GM12891 (cell line): ENCODE data around the gene SCAPER.
"Not testable (repeated sequence)": the region's sequence is repeated elsewhere in the genome, so short reads cannot be mapped to it uniquely, and the experiment has no call there.

Experiments
- DNase-seq: peaks from one replicate; pipeline ENCODE4 v3.0.0; 2011; ENCODE audit warnings: low spot score; ENCODE audit not compliant: insufficient read length
- FAIRE-seq: peaks from 2 replicates; lab custom pipeline; 2011; peaks lifted over from hg19 to GRCh38; lab: Jason Lieb, UNC
- PAX5 ChIP-seq: IDR thresholded peaks from 2 replicates; pipeline ENCODE4 v1.6.1; 2011; ENCODE audit warnings: low read length, moderate library complexity, mild to moderate bottlenecking; ENCODE audit not compliant: insufficient read depth, severe bottlenecking
- POLR2A ChIP-seq: IDR thresholded peaks from 2 replicates; pipeline ENCODE4 v1.6.1; 2011; ENCODE audit warnings: low read depth, low read length, control low read depth
- POLR2AphosphoS5 ChIP-seq: IDR thresholded peaks from 2 replicates; pipeline ENCODE4 v1.6.1; 2011; ENCODE audit warnings: low read depth, low read length, control low read depth
- POU2F2 ChIP-seq: IDR thresholded peaks from 2 replicates; pipeline ENCODE4 v1.6.1; 2011; ENCODE audit warnings: low read depth, mild to moderate bottlenecking, control low read depth, low read length, moderate library complexity
- SPI1 ChIP-seq: IDR thresholded peaks from 2 replicates; pipeline ENCODE4 v1.6.1; 2011; ENCODE audit warnings: low read depth, low read length, control low read depth
- TAF1 ChIP-seq: IDR thresholded peaks from 2 replicates; pipeline ENCODE4 v1.6.1; 2011; ENCODE audit warnings: low read depth, low read length, control low read depth

Gene SCAPER

DNA sequence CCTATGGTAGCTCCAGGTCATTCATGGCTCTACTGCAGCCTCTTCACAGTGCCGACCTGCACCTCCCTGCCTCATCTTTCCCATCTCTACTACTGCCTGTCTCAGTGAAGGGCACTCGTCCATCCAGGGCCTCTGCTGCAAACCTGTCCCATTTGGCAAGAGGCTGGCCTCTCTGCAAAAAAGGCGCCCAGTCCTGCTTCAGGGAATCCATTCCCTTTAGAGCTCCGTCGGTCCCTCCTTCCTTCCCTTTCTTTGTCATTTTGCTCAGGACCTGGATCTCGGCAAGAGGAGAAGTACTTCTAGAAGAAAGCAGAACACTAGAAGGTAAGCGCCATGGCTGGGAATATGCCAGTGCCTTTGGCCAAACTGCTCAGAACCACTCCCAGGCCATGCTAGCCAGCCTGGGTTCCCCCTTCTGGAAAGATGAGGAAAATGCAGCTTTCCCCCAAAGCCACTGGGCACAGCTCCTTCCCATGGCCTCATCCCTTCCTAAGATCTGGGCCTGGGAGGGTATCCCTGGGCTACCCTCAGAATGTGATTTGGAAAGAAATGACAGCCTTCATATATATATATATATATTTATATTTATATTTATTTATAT lies 575.0 kb downstream of the SCAPER start:
- no peak for FAIRE-seq
- no peak for DNase-seq
- TF ChIP-seq POLR2A (no peak), SPI1 (no peak), TAF1 (no peak), POLR2AphosphoS5 (no peak)

DNA sequence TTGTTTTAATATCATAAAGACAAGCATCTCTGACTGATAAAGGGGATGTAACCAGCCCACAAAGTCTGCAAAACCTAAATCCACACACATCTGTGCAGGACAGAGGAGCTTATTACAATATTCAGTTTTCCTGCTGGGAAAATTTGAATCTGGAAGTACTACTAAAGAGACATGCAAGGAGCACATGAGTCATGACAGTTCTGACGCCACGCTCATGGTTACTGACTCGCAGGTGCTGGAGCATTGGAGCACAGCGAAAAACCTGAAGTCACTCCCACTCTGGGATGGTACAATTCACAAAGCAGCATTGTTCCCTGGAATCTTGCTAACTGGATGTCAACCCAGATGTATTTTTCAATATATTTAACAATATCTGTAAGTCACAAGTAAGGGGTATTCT lies 576.2 kb downstream of the SCAPER start:
- FAIRE-seq (no peak), DNase-seq (no peak)
- TF ChIP-seq SPI1 (no peak), POLR2AphosphoS5 (no peak), POU2F2 (no peak), TAF1 (no peak), PAX5 (no peak), POLR2A (no peak)

DNA sequence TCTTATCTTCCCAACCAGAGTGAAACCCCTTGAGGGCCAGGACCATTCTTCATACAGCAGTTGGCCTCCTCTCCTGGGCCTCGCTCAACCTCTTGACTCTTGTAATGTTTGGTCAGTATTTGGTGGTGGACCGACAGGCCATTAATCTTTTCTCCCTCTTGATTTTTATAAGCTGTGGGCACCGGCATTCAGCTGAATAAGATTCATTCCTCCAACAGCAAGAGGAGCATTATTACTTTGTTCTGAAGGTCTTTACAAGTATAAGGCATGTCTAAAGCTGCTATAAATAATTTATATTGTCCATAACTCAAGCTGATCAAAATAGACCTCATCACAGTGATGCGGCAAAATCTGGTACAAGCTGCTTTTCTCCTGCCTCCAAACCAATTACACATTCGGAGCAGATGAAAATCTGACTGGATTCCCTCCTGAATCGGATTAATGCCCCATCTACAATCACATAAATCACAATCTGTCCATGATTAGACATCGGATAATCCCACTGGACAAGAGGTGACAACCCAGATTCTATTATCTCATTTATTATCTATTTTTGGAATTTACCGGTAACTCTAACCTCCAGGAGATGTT lies 576.9 kb downstream of the SCAPER start:
- FAIRE-seq (no peak), DNase-seq (no peak)
- TF ChIP-seq SPI1 (no peak), POU2F2 (no peak)

DNA sequence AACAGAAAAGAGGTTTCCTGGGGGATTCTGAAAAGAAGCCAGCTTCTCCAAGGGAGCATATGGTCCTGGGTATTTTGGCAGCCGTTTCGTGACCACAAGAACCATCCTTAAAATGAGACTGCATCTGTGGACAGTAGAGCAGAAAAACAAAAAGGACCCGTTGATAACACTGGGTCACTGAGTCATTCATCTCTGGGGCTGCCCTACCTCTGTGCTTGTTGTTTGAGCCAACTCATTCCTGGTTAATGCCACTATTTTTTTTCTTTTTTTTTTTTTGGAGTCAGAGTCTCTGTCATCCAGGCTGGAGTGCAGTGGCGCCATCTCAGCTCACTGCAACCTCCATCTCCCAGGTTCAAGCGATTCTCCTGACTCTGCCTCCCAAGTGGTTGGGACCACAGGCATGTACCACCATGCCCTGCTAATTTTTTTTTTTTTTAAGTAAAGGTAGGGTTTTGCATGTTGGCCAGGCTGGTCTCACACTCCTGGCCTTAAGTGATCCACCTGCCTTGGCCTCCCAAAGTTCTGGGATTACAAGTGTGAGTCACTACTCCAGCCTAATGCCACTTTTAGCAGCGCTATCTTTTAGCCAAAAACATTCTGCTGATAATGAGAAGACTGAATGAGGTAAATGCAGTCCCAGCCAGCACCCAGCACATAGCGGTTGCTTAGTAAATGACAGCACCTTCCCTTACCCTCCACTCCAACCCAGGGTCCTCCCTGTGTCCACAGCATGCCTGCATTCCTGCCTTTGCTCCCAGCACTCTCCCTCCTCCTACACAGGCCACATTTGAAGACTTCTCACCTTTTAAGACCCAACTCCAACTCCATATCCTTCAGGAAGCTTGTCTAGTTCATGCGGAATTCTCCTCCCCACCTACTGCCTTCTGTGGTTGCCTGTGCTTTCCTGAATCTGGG lies 577.7 kb downstream of the SCAPER start:
- no peak for TF ChIP-seq PAX5
- no peak for TF ChIP-seq SPI1
- no peak for TF ChIP-seq POLR2AphosphoS5
- TF ChIP-seq POU2F2, result no peak
- no peak for TF ChIP-seq TAF1
- no peak for TF ChIP-seq POLR2A
- no peak for DNase-seq
- no peak for FAIRE-seq

DNA sequence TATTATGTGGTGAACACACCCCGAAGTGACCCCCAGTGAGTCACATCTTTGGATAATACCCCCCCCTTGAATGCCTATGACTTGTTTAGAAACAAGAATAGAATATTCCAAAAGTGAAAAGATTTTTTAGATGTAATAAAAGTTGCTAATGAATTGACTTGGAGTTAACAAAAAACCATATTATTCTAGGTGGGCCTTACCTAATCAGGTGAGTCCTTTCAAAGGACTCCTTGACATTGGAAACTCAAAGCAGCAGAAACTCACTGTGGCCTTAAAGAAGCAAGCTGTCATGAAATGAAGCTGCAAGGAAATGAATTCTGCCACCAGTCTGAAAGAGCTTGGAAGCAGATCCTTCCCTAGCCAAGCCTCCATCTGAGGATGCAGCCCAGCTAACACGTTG lies 579.4 kb downstream of the SCAPER start:
- DNase-seq, result no peak
- TF ChIP-seq SPI1 (no peak), POLR2A (no peak), POLR2AphosphoS5 (no peak), TAF1 (no peak), POU2F2 (no peak), PAX5 (no peak)
- no peak for FAIRE-seq

DNA sequence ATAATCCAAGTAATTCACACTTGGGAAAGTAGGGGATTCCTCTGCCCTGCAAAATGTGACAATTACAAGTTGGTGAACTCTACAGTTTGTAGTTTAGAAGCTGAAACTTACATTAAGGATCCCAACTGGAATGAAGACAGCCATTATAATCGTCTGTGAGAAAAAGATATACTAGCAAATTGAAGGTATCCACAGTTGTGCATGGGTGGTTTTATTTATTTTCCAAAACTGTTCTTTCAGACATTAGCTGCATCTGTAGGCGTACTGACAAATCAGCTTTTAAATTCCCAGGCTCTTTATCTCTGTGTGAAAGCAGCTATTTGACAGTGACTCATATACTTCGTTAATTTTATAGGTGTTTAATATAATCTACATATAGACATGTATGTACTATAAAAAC lies 581.1 kb downstream of the SCAPER start:
- FAIRE-seq (no peak), DNase-seq (no peak)
- TF ChIP-seq POU2F2 (no peak), PAX5 (no peak), TAF1 (no peak), POLR2AphosphoS5 (no peak), POLR2A (no peak), SPI1 (no peak)

DNA sequence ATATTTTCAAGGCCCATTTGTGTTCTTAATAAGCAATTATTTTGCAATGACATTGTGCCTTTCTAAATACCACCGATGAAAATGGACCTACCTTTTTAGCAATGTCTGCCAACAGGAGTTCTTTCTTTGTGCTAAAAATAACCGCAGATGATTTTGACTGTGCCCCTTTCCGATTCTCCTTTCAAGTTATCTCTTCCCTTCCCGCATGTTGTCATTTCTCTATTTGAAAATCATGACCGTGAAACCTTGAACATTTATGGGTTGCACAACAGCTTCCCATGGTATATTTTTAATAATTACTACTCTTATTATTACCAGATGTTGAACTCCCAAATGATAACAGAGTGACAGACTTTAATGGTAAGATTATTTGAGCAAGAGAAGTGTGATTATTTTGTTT lies 583.5 kb downstream of the SCAPER start:
- no peak for FAIRE-seq
- TF ChIP-seq POLR2A (no peak), POLR2AphosphoS5 (no peak), TAF1 (no peak), PAX5 (no peak), SPI1 (no peak), POU2F2 (no peak)
- no peak for DNase-seq

DNA sequence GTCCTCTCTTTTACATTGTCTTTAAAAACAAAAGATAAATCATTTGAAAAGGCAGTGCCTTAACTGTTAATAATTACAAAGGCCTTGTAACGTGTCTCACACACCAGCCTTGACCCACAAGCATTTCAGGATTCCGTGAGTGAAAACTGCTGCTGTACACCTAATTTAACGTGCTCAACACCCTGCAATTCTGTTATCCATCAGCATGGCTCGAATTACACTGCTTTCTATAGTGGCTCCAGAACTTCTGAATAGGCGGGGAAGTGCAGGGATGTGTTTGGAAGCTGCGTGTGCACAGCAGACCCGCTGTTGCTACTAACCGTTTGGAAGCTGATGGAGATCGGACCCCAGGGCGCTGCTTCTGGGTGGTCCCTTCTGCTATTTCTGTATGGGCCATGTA lies 584.0 kb downstream of the SCAPER start:
- DNase-seq (no peak), FAIRE-seq (no peak)
- no peak for TF ChIP-seq POLR2A
- no peak for TF ChIP-seq POLR2AphosphoS5
- TF ChIP-seq POU2F2, result no peak
- TF ChIP-seq SPI1, result no peak
- no peak for TF ChIP-seq PAX5
- TF ChIP-seq TAF1, result no peak

DNA sequence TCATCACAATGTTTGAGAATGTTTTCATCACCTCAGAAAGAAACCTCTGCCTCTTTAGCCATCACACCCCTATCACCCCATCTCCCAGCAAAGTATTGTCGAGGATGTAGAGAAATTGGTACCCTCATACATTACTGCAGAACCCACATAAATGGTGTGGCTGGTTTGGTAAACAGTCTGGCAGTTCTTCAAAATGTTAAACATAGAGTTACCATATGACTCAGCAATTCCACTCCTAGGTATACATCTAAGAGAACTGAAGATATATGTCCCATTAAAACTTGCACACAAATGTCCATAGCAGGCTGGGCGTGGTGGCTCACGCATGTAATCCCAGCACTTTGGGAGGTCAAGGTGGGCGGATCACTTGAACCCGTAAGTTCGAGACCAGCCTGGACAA lies 585.1 kb downstream of the SCAPER start:
- TF ChIP-seq POLR2A, result no peak
- no peak for TF ChIP-seq TAF1
- FAIRE-seq (no peak), DNase-seq (no peak)

DNA sequence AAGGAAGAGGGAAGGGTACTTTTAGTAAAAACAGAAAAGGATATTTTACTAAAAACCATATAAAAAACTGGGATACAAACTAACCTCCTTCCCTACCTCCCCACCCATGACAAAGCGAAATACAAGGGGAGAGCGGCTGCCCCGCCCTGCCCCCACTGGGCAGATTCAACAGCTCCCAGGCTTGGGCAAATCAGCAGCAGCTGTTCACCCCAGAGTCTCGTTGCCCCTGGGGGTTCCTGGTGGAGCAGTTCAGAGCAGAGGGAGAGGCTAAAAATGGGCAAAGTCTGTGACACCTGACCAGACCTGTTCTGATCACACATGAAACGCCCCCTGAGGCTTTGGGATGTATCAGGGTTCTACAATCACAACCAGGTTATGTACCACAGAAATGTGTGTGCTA lies 591.4 kb downstream of the SCAPER start:
- no peak for DNase-seq
- no peak for FAIRE-seq
- no peak for TF ChIP-seq PAX5
- TF ChIP-seq POLR2AphosphoS5, result no peak
- TF ChIP-seq SPI1, result no peak
- TF ChIP-seq POU2F2, result no peak
- no peak for TF ChIP-seq POLR2A

DNA sequence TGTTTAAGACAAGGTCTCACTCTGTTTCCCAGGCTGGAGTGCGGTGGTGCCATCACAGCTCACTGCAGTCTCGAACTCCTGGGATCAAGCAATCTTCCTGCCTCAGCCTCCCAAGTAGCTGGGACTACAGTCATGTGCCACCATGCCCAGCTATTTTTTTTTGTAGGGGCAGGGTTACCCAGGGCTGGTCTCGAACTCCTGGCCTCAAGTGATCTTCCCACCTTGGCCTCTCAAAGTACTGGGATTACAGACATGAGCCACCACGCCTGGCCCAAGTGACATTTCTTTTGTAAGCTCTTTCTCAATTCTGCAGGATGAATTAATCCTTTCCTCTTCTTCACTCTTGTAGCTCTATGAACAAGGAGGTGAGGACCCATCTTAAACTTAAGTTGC lies 592.0 kb downstream of the SCAPER start:
- not testable (repeated sequence) for DNase-seq, FAIRE-seq
